KBM-7 (cell line): ENCODE results near the gene DAZAP2.
A peak's percentile ranks its signal among the peaks of the same experiment; 100 is the strongest.
"Not testable (repeated sequence)": the region's sequence is repeated elsewhere in the genome, so short reads cannot be mapped to it uniquely, and the experiment has no call there.

Experiments used
- DNase-seq: peaks from one replicate; pipeline ENCODE4 v3.0.0-alpha.2; 2015
- in situ Hi-C: fragments of 300-500 bp; cut with MboI; formaldehyde crosslinking; loops from 2 replicates; pipeline ENCODE4 v1.14.3; 2020; ENCODE audit warnings: low sequenced_read_pairs, low pct_unique_long_range_greater_than_20kb, mixed read lengths

DAZAP2 gene

DNA sequence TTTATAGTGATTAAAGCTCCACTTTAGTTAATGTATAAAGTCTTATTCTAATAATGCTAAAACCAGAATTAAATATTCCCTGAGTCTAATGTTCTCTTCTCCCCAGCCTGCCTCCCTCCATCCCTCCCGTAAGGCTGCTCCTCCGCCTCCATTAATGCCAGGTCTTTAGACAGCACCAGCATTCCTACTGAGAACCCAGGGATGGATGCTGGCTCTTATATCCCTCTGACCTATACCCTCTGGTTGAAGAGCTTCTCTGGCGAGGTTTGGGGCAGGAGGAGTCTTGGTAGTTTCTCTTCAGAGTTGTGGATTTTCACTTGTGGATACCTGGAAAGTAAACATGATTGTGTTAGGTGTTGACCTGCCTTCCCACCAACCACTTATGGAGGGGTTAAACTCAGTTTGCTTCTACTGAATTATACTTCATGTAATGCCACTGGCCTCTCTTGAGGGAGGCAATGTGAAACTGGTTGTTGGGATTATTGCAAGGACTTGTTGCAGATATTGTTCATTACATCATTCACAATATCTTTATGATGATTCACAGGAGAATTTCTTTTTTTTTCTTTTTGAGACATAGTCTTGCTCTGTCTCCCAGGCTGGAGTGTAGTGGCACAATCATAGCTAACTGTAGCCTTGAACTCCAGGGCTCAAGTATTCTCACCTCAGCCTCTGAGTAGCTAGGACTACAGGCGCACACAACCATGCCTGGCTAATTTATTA is 42.7 kb downstream of the DAZAP2 start:
- DNase-seq = no peak
- in situ Hi-C loops = no loop called here

DNA sequence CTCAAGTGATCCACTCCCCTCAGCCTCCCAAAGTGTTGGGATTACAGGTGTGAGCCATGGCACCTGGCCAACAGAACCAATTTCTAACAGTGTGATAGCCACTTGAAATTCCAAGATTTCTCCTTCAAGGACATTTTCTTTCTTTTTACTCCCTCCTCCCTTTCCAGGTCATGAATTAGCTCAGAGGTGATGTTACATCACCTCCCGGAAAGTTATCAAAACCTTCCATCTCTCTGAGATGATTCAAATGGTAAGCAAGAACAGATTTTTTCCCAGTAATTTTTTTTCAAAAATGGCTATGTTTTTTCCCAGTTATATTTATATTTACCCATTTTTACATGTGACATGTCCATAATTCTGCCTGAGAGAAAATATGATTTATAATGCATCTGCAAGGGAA is 47.2 kb downstream of the DAZAP2 start:
- DNase-seq = no peak
- in situ Hi-C loops = no loop called here

DNA sequence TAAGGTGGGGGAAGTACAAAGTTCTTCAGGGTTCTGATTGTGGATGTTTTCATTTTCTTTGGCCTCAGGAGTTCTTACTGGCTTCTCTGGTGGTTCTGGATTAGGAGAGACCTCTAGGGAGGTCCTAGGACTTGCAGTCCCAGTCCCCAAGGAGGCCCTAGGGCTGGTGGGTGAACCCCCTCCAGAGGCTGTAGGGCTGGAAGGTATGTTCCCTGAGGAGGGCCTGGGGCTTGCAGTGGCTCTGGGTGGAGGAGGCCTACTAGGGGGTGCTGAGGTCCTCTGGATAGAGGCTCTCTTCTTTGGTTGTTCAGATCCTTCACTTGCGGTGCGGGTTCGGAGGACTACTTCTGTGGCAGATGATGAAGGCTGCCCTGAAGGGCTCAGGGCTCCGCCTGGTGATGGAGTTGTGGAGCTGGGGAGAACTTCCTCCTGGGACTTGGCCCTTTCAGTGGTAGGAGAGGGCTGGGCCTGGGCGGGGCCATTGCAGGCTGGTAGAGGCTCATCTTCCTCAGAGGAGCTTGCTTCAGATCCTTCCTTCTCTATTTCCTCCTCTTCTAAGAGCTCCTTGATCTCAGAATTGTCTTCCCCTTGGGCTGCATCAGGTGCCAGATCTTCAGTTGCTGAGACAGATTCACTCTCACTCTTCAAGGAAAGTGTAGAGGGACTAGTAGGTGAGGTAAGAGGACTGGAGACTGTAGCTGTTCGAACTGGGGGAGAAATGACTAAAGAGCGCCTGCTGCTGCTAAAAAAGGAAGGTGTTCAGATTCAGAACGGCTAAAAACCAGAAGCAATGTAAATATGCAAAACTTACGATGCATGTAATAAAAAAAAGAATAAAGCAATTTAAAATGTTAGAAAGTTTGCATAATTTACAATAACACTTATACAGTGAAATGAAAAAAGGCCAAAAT is 53.2 kb downstream of the DAZAP2 start:
- in situ Hi-C loops = not testable (repeated sequence)

More for the DNA sequence above, 53.2 kb downstream of the DAZAP2 start:
- peak; percentile 72 for DNase-seq
